Esophagus squamous epithelium (tissue), 4 donors: ENCODE data around the gene MAGI1.

ENCODE experiments used
- CTCF ChIP-seq, 6 experiments: fragments of 450-650 bp in 4 of 6; fragments of 200-600 bp in 2 of 6; sonication (generic) in 2 of 6; IDR thresholded peaks; one replicate each; pipeline ENCODE4 v1.5.1; 2016 to 2019; ENCODE audit warnings: antibody characterized with exemption in 6 of 6, mild to moderate bottlenecking in 4 of 6, moderate library complexity in 4 of 6
- POLR2A ChIP-seq, 4 donors: fragments of 450-650 bp; IDR thresholded peaks; one replicate each; pipeline ENCODE4 v1.6.1; 2017; ENCODE audit warnings: antibody characterized with exemption in 4 of 4, mild to moderate bottlenecking in 4 of 4, moderate library complexity in 3 of 4

- no peak for TF ChIP-seq CTCF (IDR thresholded peaks at IDR 0.05)
- TF ChIP-seq POLR2A (IDR thresholded peaks at IDR 0.05) = no peak
Observed at GRCh38 chr3:65497846-65498245, 540.9 kb downstream of the MAGI1 start.
